T-cell (primary cell): ENCODE measurements around the gene NEUROG1. TPM values are rescaled to one million over a fixed set of nuclear protein-coding genes. Genes with fewer than 3 reads are reported as not detected.
A peak's percentile ranks its signal among the peaks of the same experiment; 100 is the strongest.
"Not testable (repeated sequence)": the region's sequence is repeated elsewhere in the genome, so short reads cannot be mapped to it uniquely, and the experiment has no call there.

Experiments
- ATAC-seq, 4 experiments: fragments of 200-7000 bp in 3 of 4; fragments of 150-1000 bp in 1 of 4; cut with Tn5 transposase; replicated peaks in 1 of 4; 1 replicate in 3 of 4; 2 replicates in 1 of 4; pipeline ENCODE4 v1.10.0; 2021; ENCODE audit warnings: moderate library complexity in 3 of 4, mild to moderate bottlenecking in 2 of 4, moderate number of reproducible peaks in 1 of 4
- CTCF ChIA-PET, 2 donors: fragments of 300-600 bp; sonication (Branson Sonifier 250); formaldehyde crosslinking; loops; one replicate each; lab custom pipeline; 2022; ENCODE audit warnings: antibody characterized with exemption in 2 of 2; lab: Charles Lee
- POLR2A ChIA-PET, 2 donors: fragments of 300-600 bp; sonication (Branson Sonifier 250); formaldehyde crosslinking; loops; one replicate each; lab custom pipeline; 2022; ENCODE audit warnings: antibody characterized with exemption in 2 of 2; lab: Charles Lee
- DNase-seq, 35 experiments: peaks; one replicate each; pipeline versions ENCODE4 v3.0.0 to v3.0.0-alpha.2; 2013 to 2023
- H3K27ac ChIP-seq: one replicate; pipeline ENCODE4 v1.5.1; 2013; ENCODE audit warnings: low read length
- H3K27me3 ChIP-seq, 2 experiments: replicated peaks in 1 of 2; 1 replicate in 1 of 2; 2 replicates in 1 of 2; pipeline versions ENCODE4 v1.6.1 to v1.7.0; 2013; ENCODE audit warnings: low read length in 1 of 2, mixed read lengths in 1 of 2; ENCODE audit not compliant: control insufficient read depth in 2 of 2, insufficient read depth in 2 of 2; ENCODE audit errors: extremely low read depth in 1 of 2
- H3K36me3 ChIP-seq, 2 donors: 1 replicate in 1 of 2; 2 replicates in 1 of 2; pipeline versions ENCODE4 v1.6.1 to v1.7.0; 2013; ENCODE audit warnings: low read length in 1 of 2; ENCODE audit not compliant: control insufficient read depth in 2 of 2, insufficient read depth in 1 of 2; ENCODE audit errors: extremely low read depth in 1 of 2
- H3K4me1 ChIP-seq, 2 experiments: 1 replicate in 1 of 2; 2 replicates in 1 of 2; pipeline versions ENCODE4 v1.6.1 to v1.7.0; 2013; ENCODE audit warnings: low read length in 2 of 2, mixed read lengths in 1 of 2; ENCODE audit not compliant: insufficient read depth in 2 of 2, control insufficient read depth in 1 of 2; ENCODE audit errors: extremely low read depth in 1 of 2
- H3K4me3 ChIP-seq, 2 donors: 1 replicate in 1 of 2; 2 replicates in 1 of 2; pipeline versions ENCODE4 v1.5.1 to v1.7.0; 2013; ENCODE audit warnings: mild to moderate bottlenecking in 2 of 2, low read length in 1 of 2, moderate library complexity in 1 of 2; ENCODE audit not compliant: control insufficient read depth in 1 of 2; ENCODE audit errors: extremely low read depth in 1 of 2
- H3K9me3 ChIP-seq: 2 replicates; pipeline ENCODE4 v1.7.0; 2013
- H3K27ac Mint-ChIP-seq, 2 donors: one replicate each; pipeline ENCODE4 v1.8.0; 2020 to 2021; ENCODE audit warnings: mild to moderate bottlenecking in 2 of 2, mixed read lengths in 2 of 2
- H3K27me3 Mint-ChIP-seq, 2 donors: one replicate each; pipeline ENCODE4 v1.8.0; 2021 to 2022; ENCODE audit warnings: mixed read lengths in 2 of 2
- H3K36me3 Mint-ChIP-seq: one replicate; pipeline ENCODE4 v1.8.0; 2021; ENCODE audit warnings: mixed read lengths
- H3K4me1 Mint-ChIP-seq, 3 donors: one replicate each; pipeline ENCODE4 v1.8.0; 2020 to 2022; ENCODE audit warnings: mixed read lengths in 3 of 3, mild to moderate bottlenecking in 1 of 3
- H3K4me3 Mint-ChIP-seq, 3 donors: one replicate each; pipeline ENCODE4 v1.8.0; 2020 to 2022; ENCODE audit warnings: mild to moderate bottlenecking in 3 of 3, mixed read lengths in 3 of 3, moderate library complexity in 3 of 3
- H3K9me3 Mint-ChIP-seq, 3 donors: one replicate each; pipeline ENCODE4 v1.8.0; 2020 to 2022; ENCODE audit warnings: mixed read lengths in 3 of 3
- WGBS: methylation state at CpG from one replicate; pipeline ENCODE4 v1.1.5; 2013; ENCODE audit warnings: missing lambda C conversion rate; ENCODE audit not compliant: insufficient coverage; 5-methylcytosine and 5-hydroxymethylcytosine counted together
- total RNA-seq, 35 experiments: library from RNA in 6 of 35; stranded (reverse) in 6 of 35; fragments of 120-200 nt in 1 of 35; gene quantifications; one replicate each; pipeline versions ENCODE4 v1.2.1 to v1.2.4 and lab custom pipeline; 2013 to 2026

The NEUROG1 gene
- total RNA-seq, 5 donors from 2014 or later (not counting 1 experiment from before 2014, with no cell fraction given): not detected

GRCh38 chr5:135535420-135535819 lies 344 bp downstream of the NEUROG1 start:
- no peaks in the 10 kb centered on the region for H3K36me3 ChIP-seq
- no peaks in the 10 kb centered on the region for H3K36me3 Mint-ChIP-seq
- ChIA-PET POLR2A (no interaction called here), CTCF (no interaction called here)
- peaks cover 6 to 10% (median 7%) of the 10 kb centered on the region in 3 donors for H3K4me1 Mint-ChIP-seq
- DNase-seq (no peak), ATAC-seq (no peak)
- WGBS: 7% methylated on average over 44 of the region's 44 CpGs
- peaks cover 74 to 86% of the 10 kb centered on the region in 2 donors for H3K27me3 Mint-ChIP-seq
- no peaks in the 10 kb centered on the region for H3K9me3 ChIP-seq
- H3K27me3 ChIP-seq: peaks cover 29 to 75% of the 10 kb centered on the region in 2 experiments
- no peak overlapping the region for H3K4me3 Mint-ChIP-seq
- no peak overlapping the region for H3K4me3 ChIP-seq
- no peak overlapping the region for H3K27ac Mint-ChIP-seq
- peaks cover 0 to 5% of the 10 kb centered on the region in 2 experiments for H3K4me1 ChIP-seq
- H3K27ac ChIP-seq: no peak overlapping the region
- H3K9me3 Mint-ChIP-seq: no peaks in the 10 kb centered on the region

GRCh38 chr5:135534609-135535419 lies 950 bp downstream of the NEUROG1 start:
- no peak overlapping the region for H3K27ac ChIP-seq
- no peaks in the 10 kb centered on the region for H3K9me3 ChIP-seq
- peaks cover 6 to 10% (median 7%) of the 10 kb centered on the region in 3 donors for H3K4me1 Mint-ChIP-seq
- peaks cover 75 to 85% of the 10 kb centered on the region in 2 donors for H3K27me3 Mint-ChIP-seq
- no peaks in the 10 kb centered on the region for H3K36me3 ChIP-seq
- 5% methylated on average over 55 of the region's 61 CpGs for WGBS
- H3K4me3 ChIP-seq: no peak overlapping the region
- no peaks in the 10 kb centered on the region for H3K36me3 Mint-ChIP-seq
- ChIA-PET CTCF (no interaction called here), POLR2A (no interaction called here)
- peak overlapping the region in 1 of 2 donors; percentile 5 for H3K27ac Mint-ChIP-seq
- H3K27me3 ChIP-seq: peaks cover 25 to 73% of the 10 kb centered on the region in 2 experiments
- H3K4me3 Mint-ChIP-seq: peak overlapping the region in 1 of 3 donors; percentile 65
- no peaks in the 10 kb centered on the region for H3K9me3 Mint-ChIP-seq
- ATAC-seq (no peak), DNase-seq (no peak)
- peaks cover 0 to 5% of the 10 kb centered on the region in 2 experiments for H3K4me1 ChIP-seq

GRCh38 chr5:135533794-135534193 lies 2.0 kb downstream of the NEUROG1 start:
- Histone ChIP-seq H3K4me3 (no peak overlapping the region), H3K27ac (no peak overlapping the region), H3K27me3 (peaks cover 25 to 63% of the 10 kb centered on the region in 2 experiments), H3K36me3 (no peaks in the 10 kb centered on the region), H3K9me3 (no peaks in the 10 kb centered on the region), H3K4me1 (peaks cover 0 to 5% of the 10 kb centered on the region in 2 experiments)
- Mint-ChIP-seq H3K4me3 (no peak overlapping the region), H3K4me1 (peaks cover 6 to 10% (median 7%) of the 10 kb centered on the region in 3 donors), H3K27ac (no peak overlapping the region), H3K9me3 (no peaks in the 10 kb centered on the region), H3K27me3 (peaks cover 65 to 75% of the 10 kb centered on the region in 2 donors), H3K36me3 (no peaks in the 10 kb centered on the region)
- DNase-seq: no peak
- CTCF ChIA-PET: no interaction called here
- 40% methylated on average over 1 of the region's 3 CpGs for WGBS
- POLR2A ChIA-PET: no interaction called here
- no peak for ATAC-seq

GRCh38 chr5:135533334-135533733 lies 2.4 kb downstream of the NEUROG1 start:
- Histone ChIP-seq H3K27me3 (peaks cover 25 to 59% of the 10 kb centered on the region in 2 experiments), H3K9me3 (no peaks in the 10 kb centered on the region), H3K4me3 (no peak overlapping the region), H3K36me3 (no peaks in the 10 kb centered on the region), H3K4me1 (peaks cover 0 to 5% of the 10 kb centered on the region in 2 experiments), H3K27ac (no peak overlapping the region)
- POLR2A ChIA-PET: no interaction called here
- Mint-ChIP-seq H3K4me1 (peaks cover 6 to 10% (median 7%) of the 10 kb centered on the region in 3 donors), H3K36me3 (no peaks in the 10 kb centered on the region), H3K27ac (no peak overlapping the region), H3K27me3 (peaks cover 61 to 71% of the 10 kb centered on the region in 2 donors), H3K9me3 (no peaks in the 10 kb centered on the region), H3K4me3 (no peak overlapping the region)
- CTCF ChIA-PET: interaction anchor here in 1 of 2 donors (0.6 to 0.7 kb wide), 2 partner anchors 21 to 1177 kb away, joined by 3 to 7 read pairs; no protein-coding TSS in a partner anchor
- no peak for DNase-seq
- WGBS: no CpG with 5 or more reads among the region's 3 CpGs
- no peak for ATAC-seq

- H3K9me3 Mint-ChIP-seq, H3K9me3 ChIP-seq, CTCF ChIA-PET, H3K4me3 Mint-ChIP-seq, H3K27ac Mint-ChIP-seq, POLR2A ChIA-PET, H3K36me3 ChIP-seq, ATAC-seq, H3K4me1 ChIP-seq, H3K27ac ChIP-seq, H3K4me3 ChIP-seq, DNase-seq, H3K4me1 Mint-ChIP-seq, H3K36me3 Mint-ChIP-seq: not testable (repeated sequence)
- peaks cover 61 to 65% of the 10 kb centered on the region in 2 donors for H3K27me3 Mint-ChIP-seq
- H3K27me3 ChIP-seq: peaks cover 20 to 29% of the 10 kb centered on the region in 2 experiments
- WGBS: 38% methylated on average over 1 of the region's 5 CpGs
These were observed 6.2 kb downstream of the NEUROG1 start for GRCh38 chr5:135529576-135529975.

- H3K27me3 Mint-ChIP-seq: peaks cover 58% of the 10 kb centered on the region in 2 donors
- Histone ChIP-seq H3K9me3 (no peaks in the 10 kb centered on the region), H3K36me3 (no peaks in the 10 kb centered on the region), H3K4me3 (no peak overlapping the region), H3K27ac (no peak overlapping the region), H3K4me1 (no peaks in the 10 kb centered on the region), H3K27me3 (peaks cover 5 to 18% of the 10 kb centered on the region in 2 experiments)
- no peaks in the 10 kb centered on the region for H3K36me3 Mint-ChIP-seq
- no peaks in the 10 kb centered on the region for H3K4me1 Mint-ChIP-seq
- H3K4me3 Mint-ChIP-seq: no peak overlapping the region
- no peak overlapping the region for H3K27ac Mint-ChIP-seq
- ChIA-PET POLR2A (no interaction called here), CTCF (no interaction called here)
- DNase-seq: no peak
- H3K9me3 Mint-ChIP-seq: peaks cover 0 to 2% (median 0%) of the 10 kb centered on the region in 3 donors
- no peak for ATAC-seq
These were observed 8.8 kb downstream of the NEUROG1 start for GRCh38 chr5:135526924-135527323.
